GM19240 (cell line): ENCODE results near the gene SLIT1.

Experiments used
- DNase-seq: peaks from one replicate; pipeline ENCODE4 v3.0.0; 2011; ENCODE audit warnings: low spot score; ENCODE audit not compliant: insufficient read length

SLIT1 gene

DNA sequence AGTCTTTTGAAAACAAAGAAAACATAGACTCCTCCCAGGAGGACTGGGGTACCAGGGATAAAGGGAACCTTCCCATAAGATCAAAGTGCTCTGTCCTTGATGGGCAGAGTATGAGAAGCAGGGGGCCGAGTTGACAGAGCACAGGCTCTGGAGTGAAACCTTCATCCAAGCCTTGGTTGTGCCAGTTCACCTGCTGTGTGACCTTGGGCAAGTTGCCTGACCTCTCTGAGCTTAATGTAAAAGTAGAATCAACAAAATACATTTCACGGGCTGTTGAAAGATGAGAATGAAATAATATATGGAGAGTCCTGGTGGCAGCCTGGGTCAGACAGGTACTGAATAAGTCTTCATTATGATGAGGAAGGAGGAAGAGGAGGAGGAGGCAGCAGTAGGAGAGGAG lies 69.9 kb downstream of the SLIT1 start:
- DNase-seq = no peak

DNA sequence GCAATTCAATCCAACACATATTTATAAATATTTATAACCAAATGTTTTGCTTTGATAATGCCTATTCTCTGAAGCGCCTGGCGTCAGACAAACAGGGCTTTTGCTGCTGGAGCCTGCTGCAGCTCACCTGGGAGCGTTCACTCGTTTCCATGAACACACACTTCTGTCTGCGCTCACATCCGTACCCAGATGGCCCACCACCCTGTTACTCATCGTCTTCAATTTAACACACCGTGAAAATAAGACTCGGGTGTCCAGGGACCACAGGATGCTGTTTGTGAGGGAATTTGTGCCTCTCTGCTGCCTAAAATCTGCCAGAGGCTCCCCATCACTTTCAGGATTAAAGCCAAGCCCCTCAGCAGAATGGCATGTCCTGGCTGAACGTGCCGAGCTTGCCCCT lies 74.1 kb downstream of the SLIT1 start:
- DNase-seq = no peak

DNA sequence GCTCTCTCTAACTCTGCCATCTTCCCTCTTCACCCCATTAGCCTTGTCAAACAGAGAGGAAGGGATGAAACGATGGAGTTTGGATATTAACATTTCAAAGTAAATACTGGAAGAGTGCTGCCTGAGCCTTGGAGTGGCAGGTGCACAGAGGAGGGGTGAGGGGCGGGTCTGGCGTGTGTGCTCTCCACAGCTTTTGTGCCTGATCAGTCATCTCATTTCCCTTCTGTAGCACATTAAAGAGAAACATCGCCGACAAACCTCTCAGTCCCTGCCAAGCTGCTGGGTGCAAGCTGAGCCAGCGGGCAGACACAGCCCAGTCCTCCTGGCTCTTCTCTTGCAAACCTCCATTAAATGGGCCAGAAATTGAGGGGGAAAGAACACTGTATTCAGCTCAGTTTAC lies 76.2 kb downstream of the SLIT1 start:
- no peak for DNase-seq

DNA sequence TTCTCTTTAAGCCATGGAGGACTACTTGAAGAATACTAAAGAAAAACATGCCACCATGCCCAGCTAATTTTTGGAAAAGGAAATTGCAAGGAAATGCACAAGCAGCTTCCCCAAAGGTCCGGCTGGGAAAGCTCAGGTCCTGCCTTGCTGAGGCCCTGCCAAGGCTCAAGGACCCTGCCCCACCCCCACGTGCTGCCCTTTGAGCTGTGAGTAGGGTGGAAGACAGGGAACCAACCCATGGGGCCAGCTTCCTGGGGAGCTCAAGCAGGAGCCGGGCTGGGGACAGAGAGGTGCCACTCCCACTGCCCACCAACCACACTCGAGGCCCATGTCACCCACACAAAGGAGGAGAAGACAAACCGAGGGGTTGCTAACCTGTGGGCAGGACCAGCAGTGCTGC lies 78.2 kb downstream of the SLIT1 start:
- DNase-seq = no peak

DNA sequence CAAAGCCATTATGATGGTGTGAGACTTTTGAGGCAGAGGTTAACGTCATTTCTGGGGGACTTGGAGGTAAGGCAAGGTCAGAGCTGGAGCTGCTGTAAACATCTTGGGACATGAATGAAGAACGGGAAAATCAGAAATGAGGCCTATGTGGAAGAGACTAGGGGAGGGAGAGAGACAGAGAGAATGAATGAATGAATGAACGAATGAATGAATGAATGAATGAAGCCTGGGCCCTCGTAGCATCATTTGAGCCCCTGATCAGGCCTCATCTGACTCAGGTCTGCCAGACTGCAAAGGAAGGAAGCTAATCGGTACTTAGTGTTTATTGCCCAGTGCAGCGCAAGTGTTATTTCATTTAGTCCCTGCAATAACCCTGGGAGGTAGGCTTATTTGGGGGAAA lies 79.6 kb downstream of the SLIT1 start:
- no peak for DNase-seq

DNA sequence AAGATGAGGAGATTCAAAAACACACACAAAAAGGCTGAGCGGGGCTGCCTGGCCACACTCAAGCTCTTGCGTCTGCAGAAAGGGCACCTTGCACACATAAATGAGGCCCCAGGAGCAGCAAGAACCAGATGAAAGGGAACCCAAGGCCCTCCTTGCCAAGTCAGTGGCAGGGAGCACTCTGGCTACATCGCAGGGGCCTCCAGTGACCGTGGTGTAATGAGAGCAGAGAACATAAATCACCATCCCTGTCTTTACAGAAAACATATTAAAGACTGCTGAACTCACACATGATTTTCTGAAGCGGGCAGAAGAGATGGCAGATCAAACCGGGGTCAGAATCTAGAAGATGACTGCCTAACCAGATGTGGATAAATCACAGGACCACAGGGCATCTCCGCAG lies 80.5 kb downstream of the SLIT1 start:
- no peak for DNase-seq

DNA sequence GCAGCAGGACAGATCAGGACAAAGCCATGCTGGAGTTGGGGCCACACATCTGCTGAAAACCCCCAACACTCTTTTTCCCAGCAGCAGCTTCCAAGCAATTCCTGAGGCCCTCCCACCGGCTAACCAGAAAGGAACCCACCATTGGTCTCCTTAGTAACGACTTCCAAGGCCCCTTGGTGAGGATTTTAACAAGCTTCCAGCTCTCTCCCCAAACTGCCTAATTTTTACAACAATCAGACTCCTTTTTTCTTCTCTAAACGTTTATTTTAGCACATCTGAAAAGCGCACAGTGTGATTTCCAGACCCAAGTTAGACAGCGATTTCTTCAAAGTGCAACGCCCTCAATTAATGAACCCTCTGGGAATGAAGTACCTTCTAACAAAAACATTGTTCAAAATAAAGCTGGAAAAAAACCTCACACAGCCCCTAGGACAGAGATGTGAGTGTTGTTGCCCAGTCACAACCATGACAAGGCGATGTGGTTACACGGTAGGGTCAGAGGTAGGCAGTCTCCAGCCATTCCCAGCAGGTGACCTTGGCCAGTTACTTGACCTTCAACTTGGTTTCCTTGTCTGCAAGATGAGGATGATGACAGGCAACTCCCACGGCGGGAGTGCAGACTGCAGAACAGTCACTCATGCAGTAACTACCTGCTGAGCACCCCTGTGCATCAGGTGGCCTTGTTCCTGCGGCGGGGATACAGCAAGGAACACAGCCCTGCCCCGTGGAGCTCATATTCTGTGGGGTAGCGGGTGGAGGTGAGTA lies 82.3 kb downstream of the SLIT1 start:
- no peak for DNase-seq

DNA sequence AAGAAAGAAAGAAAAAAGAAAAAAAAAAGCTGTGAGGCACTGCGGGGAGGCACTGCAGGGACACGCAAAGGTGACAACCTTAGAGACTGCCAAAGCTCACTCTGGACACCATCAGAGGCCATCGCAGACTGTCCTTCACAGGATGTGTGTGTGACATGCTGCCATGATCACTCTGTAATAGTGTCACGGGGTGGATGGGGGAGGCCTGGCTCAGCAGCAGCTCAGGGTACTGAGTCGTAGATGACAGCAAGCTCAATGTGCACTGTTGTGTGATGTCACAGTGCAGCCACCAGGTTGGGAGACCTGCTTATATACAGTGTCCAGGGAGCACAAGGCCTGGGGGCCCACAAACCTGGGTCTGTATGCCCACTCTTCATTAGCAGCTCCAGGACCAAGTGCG lies 83.3 kb downstream of the SLIT1 start:
- DNase-seq = no peak

DNA sequence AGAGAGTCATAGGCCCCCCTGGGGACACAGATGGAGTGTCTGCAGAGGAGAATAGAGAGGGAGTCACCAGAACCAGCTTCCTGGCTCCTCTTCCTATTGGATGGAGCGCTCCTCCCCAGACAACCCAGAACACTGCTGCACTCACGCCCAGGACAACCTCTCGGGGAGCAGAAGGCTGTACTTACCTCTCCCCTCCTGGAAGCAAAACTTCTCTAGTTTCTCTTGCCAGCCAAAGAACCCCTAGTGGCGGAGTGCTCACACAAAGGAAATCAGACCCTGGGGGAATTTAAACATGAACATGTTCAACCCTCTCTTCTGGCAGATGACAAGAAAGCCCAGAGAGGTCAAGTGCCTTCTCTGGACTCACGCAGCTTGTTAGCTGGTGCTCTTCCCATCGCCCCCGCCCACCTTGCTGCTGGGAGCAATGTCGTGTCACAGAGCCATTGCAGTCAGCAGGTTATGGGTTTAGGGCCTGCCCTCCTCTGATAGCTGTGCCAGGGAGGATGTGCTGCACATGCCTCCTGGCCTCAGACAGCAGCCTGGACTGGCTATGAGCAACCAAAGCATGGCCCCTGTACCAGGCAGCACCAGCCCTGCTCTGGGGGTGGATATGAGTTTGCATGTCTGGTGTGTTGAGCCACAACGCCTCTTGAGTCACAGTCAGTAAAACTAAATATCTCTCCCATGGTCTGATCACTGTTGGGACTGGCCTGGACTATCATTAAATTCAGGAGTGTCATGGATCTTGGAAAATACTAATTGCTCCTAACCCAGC lies 84.4 kb downstream of the SLIT1 start:
- no peak for DNase-seq

DNA sequence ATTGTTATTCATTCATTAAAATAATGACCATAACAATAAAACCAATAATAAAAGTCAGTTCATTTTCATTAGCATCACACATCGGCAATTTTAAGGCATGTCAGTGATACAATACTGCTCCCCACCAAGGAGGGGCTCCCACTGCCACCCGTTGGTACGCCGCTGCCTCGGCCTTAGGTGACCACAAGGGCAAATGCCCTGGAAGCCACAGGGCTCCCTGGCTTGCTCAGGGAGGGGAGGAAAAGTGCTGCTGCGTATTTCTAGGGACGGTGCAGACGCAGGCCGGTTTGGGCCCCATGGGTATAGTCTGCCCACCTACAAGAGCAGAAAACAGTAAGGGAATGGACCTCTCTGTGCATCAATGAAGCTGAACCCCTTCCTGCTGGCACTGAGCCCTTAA lies 85.1 kb downstream of the SLIT1 start:
- no peak for DNase-seq

DNA sequence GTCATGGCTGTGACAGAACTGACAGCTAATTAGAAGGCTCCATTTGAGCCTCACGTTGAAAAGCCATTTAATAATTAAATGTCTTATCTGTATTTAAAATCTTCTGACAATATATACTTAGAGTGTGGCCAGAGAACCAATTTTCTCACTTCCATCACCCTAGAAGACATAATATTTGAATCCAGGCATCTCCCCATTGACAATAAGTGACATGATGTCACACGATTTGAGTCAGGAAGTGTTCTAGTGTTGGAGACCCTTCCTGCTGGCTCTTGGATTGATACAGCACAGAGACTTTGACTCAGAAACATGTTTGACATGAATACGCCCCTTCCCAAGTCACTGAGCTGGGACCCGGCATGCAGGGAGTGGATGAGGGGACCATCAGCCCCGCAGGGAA lies 85.9 kb downstream of the SLIT1 start:
- DNase-seq = no peak

DNA sequence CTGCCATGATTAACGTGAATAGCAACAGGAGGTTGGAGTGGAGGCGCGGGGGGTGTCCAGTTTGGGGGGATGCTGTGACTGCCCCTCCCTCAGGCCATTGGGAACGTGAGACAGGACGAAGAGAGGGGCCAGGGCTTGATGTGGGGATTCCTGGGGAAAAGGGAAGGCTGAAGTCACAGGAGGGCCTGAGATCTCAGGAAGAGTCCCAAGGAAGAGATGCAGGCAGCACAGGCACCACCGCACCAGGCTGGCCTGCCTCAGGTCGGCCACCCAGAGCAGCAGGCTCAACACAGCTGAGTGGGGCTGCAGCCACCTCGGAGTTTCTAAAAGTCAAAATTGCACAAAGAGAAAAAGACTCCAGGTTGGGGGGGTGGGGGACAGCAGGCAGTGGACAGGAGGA lies 86.7 kb downstream of the SLIT1 start:
- DNase-seq = no peak

DNA sequence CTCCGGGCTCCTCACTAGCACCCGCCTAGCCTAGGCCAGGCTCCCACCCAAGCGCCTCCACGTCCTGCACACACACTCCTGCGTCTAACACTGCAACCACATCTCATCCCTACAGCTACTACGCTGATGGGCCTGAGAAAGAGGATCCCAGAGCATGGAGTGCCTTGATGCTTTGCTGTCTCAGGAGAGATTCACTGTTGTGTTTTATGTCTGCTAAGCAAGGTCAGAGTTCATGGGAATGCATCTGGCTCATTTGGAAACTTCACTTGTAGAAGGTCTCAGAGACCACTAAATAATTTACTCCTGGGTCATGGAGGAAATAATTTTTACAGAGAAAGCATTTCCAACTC lies 88.7 kb downstream of the SLIT1 start:
- DNase-seq = no peak

DNA sequence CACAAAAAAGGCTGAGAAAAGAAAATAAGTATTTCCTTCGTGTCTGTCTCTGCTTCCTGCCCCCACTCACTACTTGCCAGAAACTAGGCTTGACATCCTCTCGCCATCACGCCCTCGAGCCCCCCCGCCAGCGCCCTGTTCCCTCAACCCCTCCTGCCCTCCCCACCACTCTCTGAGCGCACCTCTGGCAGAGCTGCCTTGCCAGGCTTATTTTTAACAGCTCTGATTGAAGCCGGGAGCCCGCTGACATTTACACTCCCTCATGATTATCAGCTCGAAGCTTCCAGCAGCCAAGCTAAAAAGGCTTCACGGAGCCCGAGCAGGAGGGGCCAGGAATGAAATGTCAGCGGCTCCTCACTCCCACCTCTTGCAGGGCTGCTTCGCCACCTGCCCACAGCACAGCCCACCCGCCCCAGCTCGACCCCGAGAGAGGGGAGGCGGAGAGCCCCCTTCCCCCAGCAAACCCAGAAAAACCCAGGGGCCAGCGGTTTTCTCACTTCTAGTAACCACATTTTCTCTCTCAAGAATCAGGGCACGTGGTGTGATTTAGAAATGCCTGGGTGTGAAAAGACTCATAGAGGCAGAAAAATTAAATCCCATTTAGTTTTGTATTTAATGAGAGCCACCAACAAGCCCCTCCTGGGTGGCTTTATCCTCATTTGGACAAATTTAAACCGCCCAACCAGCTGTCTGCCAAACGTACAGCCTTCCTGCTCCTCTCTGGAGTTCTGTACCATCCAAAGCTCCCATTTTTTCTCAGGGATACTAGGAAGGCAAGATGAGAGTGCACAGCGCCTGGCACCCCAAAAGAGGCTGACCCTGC lies 89.3 kb downstream of the SLIT1 start:
- no peak for DNase-seq

DNA sequence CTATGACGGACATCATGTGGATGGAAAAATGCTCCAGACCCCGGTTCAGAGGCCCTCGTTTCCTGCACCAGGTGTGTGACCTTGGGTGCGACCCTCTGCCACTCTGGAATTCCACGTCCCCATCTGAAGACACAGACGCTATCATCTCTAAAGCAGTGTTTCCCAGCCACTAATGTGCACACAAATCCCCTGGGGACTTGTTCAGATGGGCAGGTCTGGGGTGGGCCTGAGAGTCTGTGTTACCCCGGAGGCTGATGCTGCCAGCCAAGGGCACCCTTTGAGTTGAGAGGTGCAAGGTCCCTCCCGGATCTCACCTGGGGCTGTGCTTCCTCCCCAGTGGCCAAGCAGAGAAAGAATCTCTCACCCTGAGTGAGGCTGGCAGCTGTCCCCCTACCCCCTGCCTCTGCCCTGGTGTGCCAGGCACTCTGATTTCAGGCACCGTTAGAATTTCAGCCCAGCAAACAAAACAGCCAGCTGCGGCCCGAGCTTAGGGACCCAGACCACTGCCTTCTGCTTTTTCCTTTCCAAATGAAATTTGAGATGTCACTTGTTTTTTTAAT lies 90.0 kb downstream of the SLIT1 start:
- DNase-seq = no peak

DNA sequence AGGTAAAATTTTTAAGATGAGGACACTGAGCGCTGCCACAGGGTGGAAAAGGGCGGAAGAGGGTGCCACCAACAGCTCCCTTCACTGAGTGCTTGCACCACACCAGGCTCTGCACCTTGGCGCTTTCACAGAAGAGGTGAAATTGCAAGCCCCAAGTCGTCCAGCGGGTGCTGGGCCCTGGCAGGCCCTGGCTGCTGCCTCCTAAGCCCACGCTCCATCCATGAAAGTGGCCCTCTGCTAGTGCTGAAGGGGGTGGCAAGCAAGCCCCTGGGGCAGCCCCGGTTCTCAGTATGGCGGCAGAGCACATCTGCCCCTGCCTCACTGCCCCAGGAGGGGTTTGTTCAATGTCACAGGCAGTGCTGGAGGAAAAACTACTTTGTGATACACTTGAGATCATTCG lies 95.1 kb downstream of the SLIT1 start:
- no peak for DNase-seq

DNA sequence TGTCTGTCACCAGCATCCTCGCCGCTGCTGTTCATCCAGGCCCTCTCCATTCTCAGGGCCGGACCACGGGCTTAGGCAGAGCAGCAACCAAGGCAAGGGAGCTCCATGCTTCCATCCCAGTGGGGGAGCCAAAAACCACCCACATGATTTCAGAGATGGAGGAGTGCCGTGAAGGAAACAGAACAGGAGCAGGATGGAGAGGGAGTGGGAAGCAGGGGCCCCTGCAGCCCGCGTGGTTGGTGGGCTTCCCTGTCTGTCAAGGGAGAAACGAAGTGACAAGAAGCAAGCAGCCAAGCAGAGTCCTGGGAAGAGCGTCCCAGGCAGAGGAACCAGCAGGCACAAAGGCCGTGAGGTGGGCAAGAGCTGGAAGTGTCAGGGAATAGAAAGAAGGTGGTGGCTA lies 95.7 kb downstream of the SLIT1 start:
- no peak for DNase-seq

DNA sequence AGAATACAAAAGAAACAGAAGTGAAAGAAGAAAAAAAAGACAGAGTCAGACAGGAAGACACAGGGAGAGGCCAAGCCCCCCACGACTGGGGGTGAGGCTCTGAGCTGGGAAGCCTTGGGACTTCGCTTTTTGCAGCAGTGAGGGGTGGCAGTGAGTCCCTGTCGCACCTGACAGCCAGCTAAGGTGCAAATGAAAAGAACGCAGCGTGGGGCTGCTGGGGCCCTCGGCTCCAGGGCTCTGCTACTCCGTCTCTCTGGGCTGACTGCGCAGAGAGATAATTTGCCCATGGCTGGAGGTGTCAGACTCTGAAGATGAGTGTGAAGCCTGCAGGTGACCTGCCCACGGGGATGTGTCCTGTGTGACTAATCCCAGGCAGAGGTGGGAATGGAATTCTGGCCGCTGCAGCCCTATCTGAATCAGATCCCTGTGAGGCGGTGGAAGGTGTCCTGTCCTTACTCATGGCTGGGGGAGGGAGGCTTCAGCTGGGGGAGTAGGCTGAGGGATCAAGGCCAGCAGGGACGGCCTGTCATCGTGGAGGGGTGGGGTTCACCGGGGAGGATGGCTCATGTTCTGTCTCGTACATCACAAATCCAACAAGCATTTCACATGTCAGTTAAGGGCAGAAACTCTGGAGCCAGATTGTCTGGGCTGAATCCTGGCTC lies 96.4 kb downstream of the SLIT1 start:
- no peak for DNase-seq

DNA sequence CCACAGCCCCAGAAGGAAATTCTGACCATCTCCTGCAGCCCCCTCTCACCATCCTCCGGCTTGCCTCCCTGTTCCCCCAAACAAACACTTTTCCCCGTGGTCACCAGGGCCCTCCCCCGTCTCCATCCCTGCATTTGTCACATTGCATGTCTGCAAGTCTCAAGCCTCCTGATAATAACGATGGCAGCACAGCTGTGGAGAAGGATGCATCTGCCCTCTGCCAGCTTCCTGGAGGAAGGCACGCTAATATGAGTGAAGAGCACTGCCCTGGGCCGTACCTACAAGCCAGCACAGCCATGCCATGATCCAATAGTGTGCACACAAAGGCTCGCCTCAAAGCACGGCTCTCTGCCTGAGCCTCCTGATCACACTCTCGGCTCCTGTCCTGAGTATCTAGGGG lies 98.5 kb downstream of the SLIT1 start:
- no peak for DNase-seq

DNA sequence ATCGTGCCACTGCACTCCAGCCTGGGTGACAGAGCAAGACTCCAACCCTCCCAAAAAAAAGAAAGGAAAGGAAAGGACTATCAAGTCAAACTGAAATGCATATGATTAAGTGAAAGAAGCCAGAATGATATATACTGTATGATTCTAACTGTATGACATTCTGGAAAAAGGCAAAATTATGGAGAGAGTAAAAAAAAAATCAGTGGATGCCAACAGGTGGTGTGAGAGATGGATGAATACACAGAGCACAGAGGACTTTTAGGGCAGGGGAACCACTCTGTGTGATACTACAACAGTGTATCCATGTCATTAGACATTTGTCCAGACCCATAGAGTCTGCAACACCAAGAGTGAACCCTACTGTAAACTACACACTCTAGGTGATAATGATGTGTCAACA lies 99.2 kb downstream of the SLIT1 start:
- DNase-seq = no peak

DNA sequence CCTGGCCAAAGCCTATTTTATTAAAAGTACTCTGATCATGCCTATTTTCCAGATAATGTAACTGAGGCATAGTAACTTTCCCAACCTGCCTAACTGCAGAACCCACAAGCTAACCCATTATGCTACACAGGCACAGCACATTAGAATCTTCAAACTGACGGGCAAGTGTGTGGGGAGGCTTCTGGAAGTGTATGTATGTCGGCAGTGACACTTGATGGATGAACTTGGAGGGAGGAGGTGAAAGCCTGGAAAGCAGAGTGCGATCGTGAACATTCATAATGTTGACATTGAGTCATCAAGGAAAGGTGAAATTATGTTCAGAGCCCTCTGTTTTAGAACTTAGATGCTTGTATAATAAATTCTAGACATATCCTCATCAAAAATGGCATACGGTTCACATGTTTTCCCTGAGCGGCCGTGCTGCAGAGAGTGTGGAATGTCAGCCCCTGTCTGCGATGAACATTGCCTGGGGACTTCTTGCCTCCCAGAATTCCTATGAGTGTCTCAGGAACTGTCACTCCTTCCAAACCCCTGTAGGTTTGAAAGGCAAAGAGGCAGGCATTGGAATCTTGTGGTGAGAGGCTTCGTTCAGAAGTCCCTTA lies 102.4 kb downstream of the SLIT1 start:
- DNase-seq = no peak
